Stomach smooth muscle (tissue), 2 donors: ENCODE measurements around the gene FAM43B.

Experiments used
- H3K27ac ChIP-seq: one replicate; pipeline ENCODE4 v1.7.0; 2013; ENCODE audit warnings: mild to moderate bottlenecking, low read length, inconsistent platforms
- H3K27me3 ChIP-seq, 2 donors: one replicate each; pipeline ENCODE4 v1.7.0; 2013; ENCODE audit warnings: low read length in 2 of 2; ENCODE audit not compliant: insufficient read depth in 2 of 2, control insufficient read depth in 1 of 2
- H3K36me3 ChIP-seq, 2 donors: one replicate each; pipeline ENCODE4 v1.7.0; 2013; ENCODE audit warnings: low read length in 2 of 2; ENCODE audit not compliant: control insufficient read depth in 2 of 2, insufficient read depth in 2 of 2
- H3K4me1 ChIP-seq: one replicate; pipeline ENCODE4 v1.7.0; 2013; ENCODE audit warnings: low read length; ENCODE audit not compliant: control insufficient read depth, insufficient read depth
- H3K4me3 ChIP-seq, 2 donors: one replicate each; pipeline ENCODE4 v1.7.0; 2013; ENCODE audit warnings: low read length in 2 of 2
- H3K9ac ChIP-seq, 2 donors: one replicate each; pipeline ENCODE4 v1.7.0; 2013; ENCODE audit warnings: low read length in 2 of 2, mild to moderate bottlenecking in 1 of 2
- H3K9me3 ChIP-seq, 2 donors: one replicate each; pipeline ENCODE4 v1.7.0; 2013; ENCODE audit warnings: low read length in 2 of 2; ENCODE audit not compliant: control insufficient read depth in 2 of 2
- donor health status: healthy.
- donor health status: Pancreatic carcinoma.

FAM43B gene

GRCh38 chr1:20528221-20528620, 24.2 kb upstream of the FAM43B start:
- H3K27ac ChIP-seq, result no peak overlapping the region
- peaks cover 11 to 18% of the 10 kb centered on the region in 2 donors for H3K27me3 ChIP-seq
- H3K36me3 ChIP-seq, result no peaks in the 10 kb centered on the region
- H3K9ac ChIP-seq, result no peak overlapping the region
- no peak overlapping the region for H3K4me3 ChIP-seq
- H3K9me3 ChIP-seq, result no peaks in the 10 kb centered on the region
- H3K4me1 ChIP-seq, result no peaks in the 10 kb centered on the region

GRCh38 chr1:20530306-20530705, 22.1 kb upstream of the FAM43B start:
- no peak overlapping the region for H3K27ac ChIP-seq

DNA sequence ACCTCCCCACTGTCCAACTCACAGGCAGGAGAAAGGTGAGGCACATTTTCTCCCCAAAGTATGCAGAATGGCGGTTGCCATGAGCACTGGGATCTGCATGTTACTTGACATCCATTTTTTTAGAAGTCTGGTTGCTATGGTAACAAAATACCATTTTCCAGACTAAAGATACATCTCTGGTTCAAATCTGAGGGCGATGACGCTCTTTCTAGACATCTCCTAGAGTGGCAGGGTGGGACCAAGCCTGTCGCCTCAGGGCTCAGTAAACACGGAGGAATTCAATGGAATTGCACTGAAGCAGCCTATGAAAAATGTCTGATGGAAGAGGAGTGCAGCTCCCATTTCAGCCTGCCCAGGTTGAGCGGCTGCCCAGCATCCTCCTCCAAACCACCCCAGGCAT, 21.5 kb upstream of the FAM43B start:
- H3K4me1 ChIP-seq, result no peaks in the 10 kb centered on the region
- H3K27me3 ChIP-seq, result peaks cover 11 to 26% of the 10 kb centered on the region in 2 donors
- H3K36me3 ChIP-seq, result no peaks in the 10 kb centered on the region
- H3K9ac ChIP-seq, result no peak overlapping the region
- no peak overlapping the region for H3K27ac ChIP-seq
- no peaks in the 10 kb centered on the region for H3K9me3 ChIP-seq
- H3K4me3 ChIP-seq, result no peak overlapping the region

More at GRCh38 chr1:20530306-20530705, 22.1 kb upstream of the FAM43B start:
- Histone ChIP-seq H3K9me3 (no peaks in the 10 kb centered on the region), H3K9ac (no peak overlapping the region), H3K4me3 (no peak overlapping the region), H3K27me3 (peaks cover 11 to 24% of the 10 kb centered on the region in 2 donors), H3K4me1 (no peaks in the 10 kb centered on the region), H3K36me3 (no peaks in the 10 kb centered on the region)

DNA sequence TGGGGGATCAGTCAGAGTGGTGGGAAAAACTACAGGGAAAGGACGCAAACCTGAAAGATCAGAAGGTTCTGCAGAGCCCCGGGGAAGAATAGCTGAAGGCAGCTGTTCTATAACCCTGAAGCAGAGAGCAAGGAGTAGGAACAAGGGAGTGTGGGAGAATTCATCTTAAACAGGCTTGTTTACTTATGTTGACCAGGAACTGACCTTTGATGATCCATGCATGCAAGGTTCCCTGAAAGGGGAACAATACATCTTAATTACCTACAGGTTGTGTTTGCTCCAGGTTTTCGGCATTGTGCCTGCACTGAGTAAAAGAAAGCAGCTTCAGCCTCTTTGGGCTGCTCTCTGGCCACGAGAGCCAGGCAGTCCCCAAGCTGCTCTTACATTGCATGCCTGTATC, 18.7 kb upstream of the FAM43B start:
- Histone ChIP-seq H3K36me3 (no peaks in the 10 kb centered on the region), H3K4me1 (no peaks in the 10 kb centered on the region), H3K9me3 (no peaks in the 10 kb centered on the region), H3K27ac (no peak overlapping the region), H3K27me3 (peaks cover 11 to 22% of the 10 kb centered on the region in 2 donors), H3K9ac (no peak overlapping the region), H3K4me3 (no peak overlapping the region)

- H3K4me3 ChIP-seq, result no peak overlapping the region
- peaks cover 8 to 17% of the 10 kb centered on the region in 2 donors for H3K27me3 ChIP-seq
- no peak overlapping the region for H3K9ac ChIP-seq
- H3K36me3 ChIP-seq, result no peaks in the 10 kb centered on the region
- H3K27ac ChIP-seq, result no peak overlapping the region
- H3K4me1 ChIP-seq, result no peaks in the 10 kb centered on the region
- no peaks in the 10 kb centered on the region for H3K9me3 ChIP-seq
Observed at GRCh38 chr1:20534659-20535417, 17.5 kb upstream of the FAM43B start.

GRCh38 chr1:20538227-20538626, 14.1 kb upstream of the FAM43B start:
- Histone ChIP-seq H3K27me3 (peaks cover 6 to 26% of the 10 kb centered on the region in 2 donors), H3K4me3 (no peak overlapping the region), H3K36me3 (no peaks in the 10 kb centered on the region), H3K9me3 (no peaks in the 10 kb centered on the region), H3K27ac (no peak overlapping the region), H3K9ac (no peak overlapping the region), H3K4me1 (no peaks in the 10 kb centered on the region)

- Histone ChIP-seq H3K4me1 (no peaks in the 10 kb centered on the region), H3K9me3 (no peaks in the 10 kb centered on the region), H3K4me3 (no peak overlapping the region), H3K9ac (no peak overlapping the region), H3K27ac (no peak overlapping the region), H3K27me3 (peaks cover 6 to 21% of the 10 kb centered on the region in 2 donors), H3K36me3 (no peaks in the 10 kb centered on the region)
Observed at GRCh38 chr1:20538760-20539551, 13.4 kb upstream of the FAM43B start.

DNA sequence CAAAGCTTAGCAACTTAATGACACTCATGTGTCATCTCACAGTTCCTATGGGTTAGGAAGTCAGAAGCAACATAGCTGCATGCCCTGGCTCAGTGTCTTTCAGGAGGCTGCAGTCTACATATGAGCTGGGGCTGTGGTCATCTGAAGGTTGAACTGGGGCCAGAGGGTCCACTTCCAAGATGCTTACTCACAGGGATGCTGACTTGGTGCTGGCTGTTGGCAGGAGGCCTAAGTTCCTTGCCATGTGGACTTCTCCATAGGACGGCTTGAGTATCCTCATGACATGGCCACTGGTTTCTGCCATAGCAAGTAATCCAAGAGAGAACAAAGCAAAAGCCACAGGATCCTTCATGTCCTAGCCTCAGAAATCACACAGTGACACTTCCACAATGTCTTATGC, 12.1 kb upstream of the FAM43B start:
- H3K27me3 ChIP-seq, result peaks cover 6 to 21% of the 10 kb centered on the region in 2 donors
- no peak overlapping the region for H3K9ac ChIP-seq
- H3K9me3 ChIP-seq, result no peaks in the 10 kb centered on the region
- no peaks in the 10 kb centered on the region for H3K4me1 ChIP-seq
- no peaks in the 10 kb centered on the region for H3K36me3 ChIP-seq
- no peak overlapping the region for H3K4me3 ChIP-seq
- no peak overlapping the region for H3K27ac ChIP-seq

GRCh38 chr1:20546637-20547036, 5.7 kb upstream of the FAM43B start:
- Histone ChIP-seq H3K9me3 (no peaks in the 10 kb centered on the region), H3K4me3 (no peak overlapping the region), H3K27me3 (peaks cover 12 to 13% of the 10 kb centered on the region in 2 donors), H3K4me1 (no peaks in the 10 kb centered on the region), H3K36me3 (no peaks in the 10 kb centered on the region), H3K9ac (no peak overlapping the region), H3K27ac (no peak overlapping the region)

GRCh38 chr1:20551161-20551560, 1.2 kb upstream of the FAM43B start:
- H3K4me3 ChIP-seq, result no peak overlapping the region
- H3K27me3 ChIP-seq, result peaks cover 29 to 45% of the 10 kb centered on the region in 2 donors
- no peaks in the 10 kb centered on the region for H3K36me3 ChIP-seq
- no peaks in the 10 kb centered on the region for H3K9me3 ChIP-seq
- peaks cover 14% of the 10 kb centered on the region for H3K4me1 ChIP-seq
- no peak overlapping the region for H3K9ac ChIP-seq
- H3K27ac ChIP-seq, result peak overlapping the region; percentile 18
